KG1 (cell line): ENCODE results near the gene AMOTL1.
"Not testable (repeated sequence)": the region's sequence is repeated elsewhere in the genome, so short reads cannot be mapped to it uniquely, and the experiment has no call there.

ENCODE experiments used
- DNase-seq: peaks from one replicate; lab custom pipeline; 2025; lab: John Stamatoyannopoulos, UW

AMOTL1 gene

GRCh38 chr11:94877443-94878200, 109.5 kb downstream of the AMOTL1 start:
- no peak for DNase-seq

GRCh38 chr11:94879006-94879405, 110.8 kb downstream of the AMOTL1 start:
- DNase-seq = no peak

GRCh38 chr11:94880216-94880615, 112.1 kb downstream of the AMOTL1 start:
- DNase-seq = no peak

DNA sequence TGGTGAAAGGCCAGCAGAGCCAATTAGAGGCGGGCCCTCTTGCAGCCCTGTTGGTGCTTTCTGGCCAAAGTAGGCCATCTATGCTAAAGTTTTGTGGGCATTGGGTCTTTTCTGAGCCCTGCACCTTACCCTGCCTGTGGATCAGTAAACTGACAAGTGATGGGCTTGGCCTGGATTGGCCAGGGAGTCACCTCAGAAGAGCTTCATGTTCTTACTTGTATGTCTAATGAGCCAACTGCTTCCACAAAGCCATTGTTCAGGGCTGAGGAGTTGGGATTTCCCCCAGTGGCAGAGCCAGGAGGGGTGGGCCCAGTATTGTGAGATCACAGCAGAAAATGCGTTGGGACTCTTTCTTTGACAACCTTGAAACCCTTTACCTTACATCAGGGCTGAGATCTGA, 114.8 kb downstream of the AMOTL1 start:
- DNase-seq = no peak

GRCh38 chr11:94883878-94884277, 115.7 kb downstream of the AMOTL1 start:
- DNase-seq = no peak

GRCh38 chr11:94884376-94884775, 116.2 kb downstream of the AMOTL1 start:
- peak; percentile 86 for DNase-seq

GRCh38 chr11:94885133-94885532, 117.0 kb downstream of the AMOTL1 start:
- DNase-seq = no peak

DNA sequence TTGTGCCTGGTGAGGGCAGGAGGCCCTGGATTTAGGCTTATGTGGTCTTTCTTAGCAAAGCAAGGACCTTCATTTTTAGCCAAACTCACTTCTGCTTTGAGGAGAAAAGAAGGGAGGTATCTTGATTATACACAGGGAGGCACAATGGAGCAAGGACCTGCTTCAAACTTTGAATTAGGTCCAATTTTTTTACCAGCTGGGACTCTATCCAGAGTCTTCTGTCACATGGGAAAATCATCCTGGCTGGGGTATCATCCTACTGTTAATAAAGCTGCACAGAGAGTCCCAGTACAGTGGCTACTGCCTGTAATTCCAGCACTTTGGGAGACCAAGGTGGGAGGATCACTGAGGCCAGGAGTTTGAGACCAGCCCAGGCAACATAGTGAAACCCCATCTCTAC, 117.4 kb downstream of the AMOTL1 start:
- no peak for DNase-seq

DNA sequence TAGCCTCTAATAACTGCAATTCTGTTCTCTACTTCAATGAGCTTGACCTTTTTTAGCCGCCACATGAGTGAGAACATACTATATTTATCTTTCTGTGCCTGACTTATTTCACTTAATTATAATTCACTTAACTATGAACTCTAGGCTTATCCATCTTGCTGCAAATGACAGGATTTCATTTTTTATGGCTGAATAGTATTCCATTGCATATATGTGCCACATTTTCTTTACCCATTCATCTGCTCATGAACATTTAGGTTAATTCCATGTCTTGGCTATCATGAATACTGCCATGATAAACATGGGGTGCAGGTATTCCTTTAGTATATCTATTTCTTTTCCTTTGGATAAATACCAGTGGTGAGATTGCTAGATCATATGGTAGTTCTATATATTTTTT, 120.0 kb downstream of the AMOTL1 start:
- DNase-seq = no peak

DNA sequence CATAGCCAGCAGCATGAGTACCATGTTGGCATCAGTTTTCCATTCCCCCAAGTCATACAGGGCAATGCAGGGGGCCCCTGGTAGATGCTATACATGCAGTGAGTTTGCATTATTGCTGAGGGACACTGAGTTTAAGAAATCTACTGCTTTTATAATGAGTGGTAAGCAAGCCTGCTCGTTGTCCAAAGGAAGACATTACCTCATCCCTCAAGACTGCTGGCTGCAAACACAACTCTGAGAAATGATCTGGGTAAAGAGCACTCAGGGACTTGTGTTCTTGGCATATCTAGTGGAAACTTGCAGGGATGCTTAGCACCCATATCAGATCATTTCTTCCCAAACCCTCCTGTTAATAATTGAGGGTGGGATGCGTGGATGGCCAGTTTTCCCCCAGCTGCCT, 127.3 kb downstream of the AMOTL1 start:
- no peak for DNase-seq

DNA sequence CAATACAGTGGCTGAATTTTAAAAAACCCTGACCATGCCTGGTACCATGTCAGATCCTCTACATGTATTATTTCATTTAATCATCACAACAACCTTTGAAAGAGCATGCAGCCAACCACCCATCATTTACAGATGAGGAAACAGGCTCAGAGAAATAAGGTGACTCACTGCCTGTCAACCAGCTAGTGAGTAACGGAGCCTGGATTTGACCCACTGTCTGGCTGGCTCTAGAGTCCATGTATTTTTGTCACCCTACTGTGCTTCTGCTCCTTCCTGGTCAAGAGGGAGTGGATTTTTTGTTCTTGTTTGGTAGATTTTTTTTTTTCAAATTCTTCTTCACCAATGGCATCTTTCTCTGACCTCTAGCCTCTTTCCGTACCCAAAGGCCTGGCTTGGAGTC, 127.8 kb downstream of the AMOTL1 start:
- no peak for DNase-seq

DNA sequence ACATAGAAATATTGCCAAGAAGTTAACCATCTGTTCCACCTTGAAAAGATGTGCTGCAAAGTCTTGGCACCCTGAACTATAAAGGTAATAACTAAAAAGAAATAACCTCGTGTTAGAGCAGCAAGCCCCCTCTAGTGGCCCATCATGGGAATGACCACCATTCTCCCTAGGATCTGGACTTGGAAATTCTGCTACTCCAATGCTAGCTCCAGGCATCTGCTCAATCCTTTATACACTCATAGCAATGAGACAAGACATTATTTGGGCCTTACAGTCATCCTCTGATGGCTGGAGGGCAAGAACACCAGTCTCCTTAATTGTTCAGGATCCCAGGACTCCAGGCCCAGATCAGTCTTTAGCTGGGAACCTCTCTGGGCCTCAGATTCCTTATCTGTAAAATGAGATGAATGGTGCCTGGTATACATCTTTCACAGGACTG, 129.2 kb downstream of the AMOTL1 start:
- DNase-seq = peak; percentile 18

DNA sequence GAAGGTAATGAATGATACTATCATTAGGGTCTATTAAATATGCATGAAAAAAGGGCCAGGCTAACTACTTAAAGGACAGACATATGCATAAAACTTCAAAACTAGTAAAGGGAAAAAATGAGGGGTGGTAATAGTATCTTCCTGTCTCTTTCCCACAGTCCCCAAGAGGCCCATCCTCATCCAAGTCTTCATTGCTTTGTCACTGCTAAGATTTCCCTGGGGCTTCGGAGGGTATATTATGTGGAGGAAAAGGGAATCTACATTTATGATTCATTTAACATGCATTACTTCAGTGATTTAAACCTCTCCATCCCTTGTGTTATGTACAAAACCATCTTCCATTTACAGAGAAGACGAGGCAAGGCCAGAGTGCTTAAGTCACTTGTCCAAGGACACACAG, 139.1 kb downstream of the AMOTL1 start:
- no peak for DNase-seq

DNA sequence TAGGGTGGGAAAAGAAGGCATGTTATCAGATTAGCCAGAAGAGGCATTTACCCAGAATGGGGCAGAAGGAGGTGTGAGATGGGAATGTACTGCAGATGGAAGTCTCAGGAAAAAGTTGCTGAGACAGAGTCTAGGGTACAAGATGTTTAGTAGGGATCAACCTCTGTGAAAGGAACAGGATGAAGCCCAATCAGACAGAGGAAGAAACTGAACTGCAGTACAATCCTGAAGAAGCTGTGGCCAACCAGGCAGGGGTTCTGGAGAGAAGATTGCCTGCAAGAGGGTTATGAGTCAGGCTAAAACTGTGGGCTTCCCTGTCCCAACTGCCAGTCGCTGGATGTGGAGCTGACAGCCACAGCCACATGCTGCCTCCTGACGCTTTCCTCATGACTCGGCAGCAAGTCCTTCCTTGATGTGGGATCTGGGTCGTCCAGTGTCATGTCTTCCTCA, 141.2 kb downstream of the AMOTL1 start:
- no peak for DNase-seq

DNA sequence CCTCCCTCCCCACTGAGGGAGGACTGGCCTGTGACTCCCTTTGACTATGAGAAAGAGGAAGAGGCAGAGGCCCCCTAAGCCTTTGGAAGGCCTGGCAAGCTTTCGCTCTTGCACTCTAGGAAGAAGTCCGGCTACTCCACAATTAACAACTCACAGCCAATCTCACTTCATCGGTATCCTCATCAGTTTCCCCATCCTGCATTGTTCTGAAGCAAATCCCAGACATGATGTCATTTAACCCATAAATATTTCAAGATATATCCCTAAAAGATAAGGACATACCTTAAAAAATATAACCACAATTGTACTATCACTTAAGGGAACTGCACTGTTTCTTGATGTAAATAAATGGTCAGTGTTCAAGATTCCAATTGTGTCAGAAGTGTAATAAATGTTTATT, 142.1 kb downstream of the AMOTL1 start:
- DNase-seq = no peak

DNA sequence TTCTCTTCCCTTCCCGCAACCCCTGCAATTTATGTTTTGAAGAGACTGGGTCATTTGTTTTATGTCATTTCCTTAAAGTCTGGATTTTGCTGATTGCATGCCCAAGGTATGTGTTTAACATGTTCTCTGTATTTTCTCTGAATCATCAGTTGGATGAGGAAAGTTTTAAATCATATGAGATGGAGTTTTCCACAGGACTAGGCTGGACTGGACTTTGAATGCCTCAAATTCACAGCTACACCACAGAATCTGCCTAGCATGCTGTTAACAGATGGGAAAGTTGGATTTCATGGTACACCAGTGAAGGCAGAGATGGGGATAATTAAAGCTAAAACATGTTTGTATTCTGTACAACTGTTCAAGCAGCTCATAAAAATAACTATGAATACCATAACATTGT, 142.6 kb downstream of the AMOTL1 start:
- DNase-seq = no peak

DNA sequence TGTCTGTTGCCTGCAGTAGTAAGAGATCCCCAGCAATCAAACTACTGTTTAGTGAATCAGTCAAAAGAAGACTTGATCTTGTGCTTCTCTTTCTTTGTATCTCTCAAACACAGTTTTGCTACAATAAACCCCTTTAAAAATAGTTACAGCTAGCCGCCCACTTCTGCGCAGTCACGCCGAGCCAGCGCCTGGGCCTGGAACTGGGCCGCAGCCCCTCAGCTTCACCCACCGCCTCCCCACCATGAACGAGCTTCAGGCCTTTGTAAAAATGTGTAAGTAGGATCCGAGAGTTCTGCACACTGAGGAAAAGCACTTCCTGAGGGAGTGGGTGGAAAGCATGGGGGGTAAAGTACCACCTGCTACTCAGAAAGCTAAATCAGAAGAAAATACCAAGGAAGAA, 144.7 kb downstream of the AMOTL1 start:
- DNase-seq = no peak

DNA sequence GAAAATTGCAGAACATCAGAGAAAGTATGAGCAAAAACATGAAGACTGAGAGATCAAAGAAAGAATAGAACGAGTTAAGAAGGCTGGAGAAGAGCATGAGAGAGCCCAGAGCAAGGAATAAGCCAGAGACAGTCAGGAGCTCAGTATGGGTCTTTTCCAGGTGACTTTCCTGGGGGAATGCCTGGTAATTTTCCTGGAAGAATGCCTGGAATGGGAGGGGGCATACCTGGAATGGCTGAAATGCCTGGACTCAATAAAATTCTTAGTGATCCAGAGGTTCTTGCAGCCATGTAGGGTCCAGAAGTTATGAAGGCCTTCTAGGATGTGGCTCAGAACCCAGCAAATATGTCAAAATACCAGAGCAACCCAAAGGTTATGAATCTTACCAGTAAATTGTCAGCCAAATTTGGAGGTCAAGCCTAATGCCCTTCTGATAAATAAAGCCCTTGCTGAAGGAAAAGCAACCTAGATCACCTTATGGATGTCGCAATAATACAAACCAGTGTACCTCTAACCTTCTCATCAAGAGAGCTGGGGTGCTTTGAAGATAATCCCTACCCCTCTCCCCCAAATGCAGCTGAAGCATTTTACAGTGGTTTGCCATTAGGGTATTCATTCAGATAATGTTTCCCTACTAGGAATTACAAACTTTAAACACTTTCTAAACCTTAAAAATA, 145.7 kb downstream of the AMOTL1 start:
- DNase-seq = not testable (repeated sequence)

DNA sequence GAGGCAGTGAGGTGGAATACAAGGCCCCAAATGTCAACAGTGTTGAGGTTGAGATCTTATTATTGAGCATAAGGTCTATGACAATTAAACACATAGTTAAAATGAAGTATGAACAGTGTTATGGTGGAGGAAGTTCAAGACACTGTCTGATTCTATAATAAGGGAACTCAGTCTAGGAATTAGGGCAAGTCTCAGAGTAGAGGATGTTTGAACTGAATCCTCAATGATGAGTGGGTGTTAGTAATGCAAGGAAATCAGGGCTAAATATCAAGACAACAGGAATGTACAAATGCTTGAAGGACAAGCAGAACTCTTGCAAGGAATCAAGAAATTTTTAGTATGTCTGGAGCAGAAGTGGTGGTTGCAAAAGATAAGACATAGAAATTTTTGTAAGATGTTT, 152.2 kb downstream of the AMOTL1 start:
- no peak for DNase-seq

DNA sequence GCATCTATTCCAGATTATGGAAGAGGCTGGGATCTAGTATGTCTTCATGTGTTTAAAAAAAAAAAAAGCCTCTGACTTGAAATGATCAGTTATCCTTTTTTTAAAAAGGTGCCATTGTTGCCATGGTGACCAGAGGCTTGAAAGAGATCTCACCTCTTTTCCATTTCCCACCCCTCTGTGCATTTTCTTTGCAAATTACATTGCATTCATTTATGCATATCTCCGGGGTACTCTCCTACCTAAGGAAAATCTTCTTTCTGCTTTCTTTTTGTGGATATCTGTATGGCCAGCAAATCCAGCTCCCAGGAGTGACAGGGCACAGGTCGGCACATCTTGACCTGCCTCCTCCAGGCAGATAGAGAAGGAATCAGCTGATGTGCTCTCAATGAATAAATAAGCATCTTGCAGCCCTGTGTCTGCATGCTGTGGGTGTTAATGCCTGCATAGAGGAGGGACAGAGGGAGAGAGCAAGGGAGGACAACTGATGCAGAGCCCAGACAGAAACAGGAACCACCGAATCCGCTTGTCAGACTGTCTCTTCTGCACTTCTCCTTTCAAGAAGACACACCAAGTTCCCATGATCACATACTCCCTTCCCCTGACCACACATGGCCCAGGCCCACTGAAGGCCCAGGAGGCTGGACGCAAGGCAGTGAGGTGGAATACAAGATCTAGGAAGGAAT, 154.3 kb downstream of the AMOTL1 start:
- DNase-seq = peak; percentile 15

GRCh38 chr11:94923004-94923334, 154.8 kb downstream of the AMOTL1 start:
- DNase-seq = no peak

- no peak for DNase-seq
These were observed 156.0 kb downstream of the AMOTL1 start for GRCh38 chr11:94924171-94924572.

DNA sequence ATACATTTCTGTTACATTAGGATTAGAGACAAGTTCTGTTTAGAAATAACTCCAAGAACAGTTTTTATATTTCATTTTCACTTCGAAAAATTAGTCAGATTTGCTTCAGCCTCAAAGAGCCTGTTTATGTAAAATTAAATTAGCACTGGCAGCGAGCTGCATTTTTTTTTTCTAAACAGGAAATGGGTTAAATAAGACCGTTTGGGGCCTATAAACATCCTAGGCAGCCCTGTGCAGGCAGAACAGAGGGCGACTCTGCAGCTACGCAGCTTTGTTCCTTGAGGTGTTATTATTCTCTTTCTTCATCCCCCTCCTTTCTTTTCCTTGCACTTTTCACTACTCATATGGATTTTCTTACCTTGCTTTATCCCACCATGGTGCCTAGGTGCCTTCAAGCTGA, 156.5 kb downstream of the AMOTL1 start:
- DNase-seq = no peak
